GM21390 (cell line): ENCODE results near the gene DDX20.
"Not testable (repeated sequence)": the region's sequence is repeated elsewhere in the genome, so short reads cannot be mapped to it uniquely, and the experiment has no call there.

Experiments
- ATAC-seq: cut with Tn5 transposase; IDR thresholded peaks from one replicate; pipeline ENCODE4 v1.9.1; 2021; ENCODE audit not compliant: unreplicated experiment

The DDX20 gene

DNA sequence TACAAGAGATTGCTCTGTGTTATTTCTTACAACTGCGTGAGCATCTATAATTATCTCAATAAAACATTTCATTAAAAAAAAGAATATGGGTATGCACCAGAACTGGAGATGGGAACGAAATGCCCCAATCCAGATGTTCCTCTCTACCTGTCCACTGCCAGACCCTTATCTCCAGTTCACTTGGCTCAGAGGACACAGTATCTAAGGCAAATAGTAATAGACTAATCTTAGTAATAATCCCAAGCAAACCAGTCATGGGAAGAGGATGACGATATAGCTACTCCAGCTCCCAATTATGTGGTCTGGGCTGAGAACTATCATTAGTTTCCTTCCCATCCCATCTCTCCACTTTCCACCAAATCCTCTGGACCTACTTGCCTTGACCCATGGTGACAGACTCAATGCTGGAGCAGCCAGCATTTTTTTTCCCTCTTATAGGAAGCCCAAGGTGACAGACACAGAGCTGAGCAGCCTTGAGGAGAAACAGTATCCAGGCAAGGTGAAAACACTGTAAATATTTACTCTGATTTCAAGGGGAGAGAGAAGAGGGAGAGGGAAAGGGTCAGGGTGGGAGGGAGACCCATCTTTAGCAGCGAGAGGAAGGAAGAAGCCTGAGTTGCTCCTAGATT is 28.7 kb downstream of the DDX20 start:
- no peak for ATAC-seq

DNA sequence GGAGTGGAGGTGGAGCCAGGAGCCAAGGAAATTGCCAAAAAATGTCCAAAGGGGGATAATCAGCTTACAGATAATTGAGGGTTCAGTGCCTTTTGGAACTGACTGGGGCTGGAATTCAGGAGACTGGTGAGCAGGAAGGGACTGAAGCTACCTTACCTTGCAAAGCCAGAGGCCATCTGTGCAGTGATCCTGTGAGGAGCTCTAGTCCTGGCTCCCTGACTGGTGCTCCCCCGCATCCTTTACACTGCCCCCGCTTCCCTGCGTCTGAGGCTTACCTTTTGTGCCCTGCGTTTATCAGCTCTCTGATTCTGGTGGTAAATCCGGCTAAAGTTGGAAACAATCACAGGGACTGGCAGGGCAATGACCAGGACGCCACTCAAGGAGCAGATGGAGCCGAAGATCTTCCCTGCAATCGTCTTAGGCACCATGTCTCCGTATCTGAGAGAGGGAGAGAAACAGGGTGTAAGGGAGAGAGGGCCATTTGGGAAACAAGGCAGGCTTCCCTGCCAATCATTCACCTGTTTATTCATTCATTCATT is 31.0 kb downstream of the DDX20 start:
- no peak for ATAC-seq

DNA sequence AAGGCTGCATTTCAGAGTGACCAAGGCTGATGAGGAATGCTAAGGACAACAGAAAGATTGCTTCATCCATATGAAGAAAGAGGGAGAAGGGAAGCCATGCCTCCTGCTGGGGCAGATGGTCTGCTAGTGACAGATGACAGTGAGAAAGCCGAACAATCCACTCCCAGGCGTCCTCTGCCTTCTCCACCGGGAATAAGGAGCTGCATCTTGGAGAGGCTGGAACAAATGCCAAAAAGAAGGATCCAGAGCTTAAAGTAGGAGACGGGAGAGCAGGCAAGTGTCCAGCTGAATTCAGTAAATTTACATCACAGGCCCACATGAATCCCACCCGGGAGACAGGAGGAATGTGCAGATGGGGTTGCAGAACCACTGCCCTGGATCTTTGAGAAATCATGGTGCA is 33.4 kb downstream of the DDX20 start:
- ATAC-seq, result no peak

DNA sequence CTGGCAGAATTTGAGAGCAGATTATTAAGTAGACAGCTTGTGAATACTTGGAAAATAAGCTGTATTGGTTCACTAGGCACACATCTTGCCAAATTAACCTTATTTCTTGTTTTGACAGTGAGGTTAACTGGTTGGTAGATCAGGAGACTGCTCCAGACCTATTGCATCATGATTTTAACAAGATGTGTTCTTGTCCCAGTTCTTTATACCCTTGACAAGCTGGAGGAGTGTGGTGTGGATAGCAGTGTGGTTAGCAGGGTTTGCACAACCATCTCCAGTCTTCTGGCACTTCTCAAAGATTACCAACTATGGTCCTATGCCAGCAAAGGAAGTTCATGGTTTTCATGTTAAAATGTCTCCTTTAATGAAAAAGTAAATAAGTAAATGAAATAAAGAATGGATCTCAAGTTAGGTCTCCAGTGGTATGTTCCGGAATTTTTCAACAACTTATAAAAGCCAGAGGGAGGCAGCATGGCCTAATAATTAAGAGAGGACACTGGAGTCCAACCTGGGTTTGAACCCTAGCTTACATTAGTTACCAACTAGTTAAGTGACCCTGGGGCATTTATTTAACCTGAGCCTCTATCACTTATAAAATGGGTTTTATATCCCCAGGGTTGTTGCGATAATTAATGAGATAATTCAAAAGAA is 34.1 kb downstream of the DDX20 start:
- no peak for ATAC-seq

DNA sequence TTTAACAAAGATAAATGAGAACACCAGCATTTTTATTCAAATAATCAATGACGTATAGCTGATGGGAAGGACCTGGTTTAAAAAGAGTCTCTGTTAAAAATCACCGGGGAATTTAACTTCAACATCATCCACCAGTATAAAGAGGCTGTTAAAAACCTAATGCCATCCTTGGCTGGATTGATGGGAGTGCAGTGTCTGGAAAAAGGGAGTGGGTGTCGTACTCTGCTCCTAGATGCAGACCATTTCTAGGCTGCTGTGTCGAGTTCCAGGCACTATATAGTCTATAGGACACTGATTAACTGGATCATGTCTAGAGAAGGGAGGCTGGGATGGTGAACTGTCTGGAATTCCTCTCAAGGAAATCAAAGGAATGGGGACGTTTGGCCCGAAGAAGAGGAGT is 36.1 kb downstream of the DDX20 start:
- ATAC-seq, result no peak

DNA sequence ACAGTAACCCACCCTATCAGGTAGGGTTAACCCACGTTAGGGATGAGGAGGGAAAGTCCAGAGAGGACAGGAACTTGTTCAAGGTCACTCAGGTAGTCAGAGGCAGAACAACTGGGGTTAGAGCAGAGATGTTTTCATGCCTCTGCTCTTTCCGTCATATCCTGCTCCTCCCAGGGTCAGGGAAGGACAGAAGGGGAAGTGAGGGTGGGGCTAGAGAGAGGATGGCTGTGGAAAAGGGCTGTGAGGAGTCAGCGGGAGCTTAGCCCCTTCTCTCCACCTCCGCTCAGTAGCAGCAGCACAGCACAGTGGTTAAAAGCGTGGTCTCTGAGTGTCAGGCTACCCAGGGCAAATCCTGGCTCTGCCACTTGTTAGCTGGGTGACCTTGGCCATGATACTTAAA is 36.5 kb downstream of the DDX20 start:
- no peak for ATAC-seq

DNA sequence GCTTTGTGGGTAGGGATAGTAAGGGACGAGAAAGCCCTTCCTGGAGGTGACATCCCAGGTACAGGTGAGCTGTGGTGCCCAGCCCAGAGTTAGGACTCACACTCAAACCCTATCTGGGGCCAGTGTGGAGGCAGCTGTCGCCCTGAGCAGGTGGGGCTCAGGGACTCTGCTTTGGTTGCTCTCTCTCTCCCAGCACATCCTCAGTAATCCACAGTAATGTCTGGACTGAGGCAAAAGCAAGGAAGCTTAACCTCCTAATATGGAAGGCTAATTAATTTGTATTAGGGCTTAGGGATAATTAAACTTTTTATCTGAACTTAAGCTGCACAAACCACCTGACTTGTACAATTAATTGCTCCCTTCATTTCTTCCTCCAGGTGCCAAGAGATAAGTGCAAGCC is 38.2 kb downstream of the DDX20 start:
- no peak for ATAC-seq

DNA sequence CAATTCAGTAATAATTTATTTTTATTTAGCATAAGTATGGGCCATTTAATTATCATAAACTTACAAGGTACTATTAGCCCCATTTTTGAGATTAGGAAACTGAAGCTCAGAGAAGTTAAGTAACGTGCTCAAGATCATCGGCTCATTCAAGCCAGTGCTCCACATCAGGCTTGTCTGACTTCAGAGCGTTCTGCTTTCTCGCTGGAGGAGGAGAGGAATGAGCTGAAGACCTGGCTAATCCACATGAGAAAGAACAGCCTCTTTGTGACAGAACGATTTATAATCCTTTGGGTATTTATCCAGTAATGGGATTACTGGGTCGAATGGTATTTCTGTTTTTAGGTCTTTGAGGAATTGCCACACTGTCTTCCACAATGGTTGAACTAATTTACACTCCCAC is 39.7 kb downstream of the DDX20 start:
- no peak for ATAC-seq

DNA sequence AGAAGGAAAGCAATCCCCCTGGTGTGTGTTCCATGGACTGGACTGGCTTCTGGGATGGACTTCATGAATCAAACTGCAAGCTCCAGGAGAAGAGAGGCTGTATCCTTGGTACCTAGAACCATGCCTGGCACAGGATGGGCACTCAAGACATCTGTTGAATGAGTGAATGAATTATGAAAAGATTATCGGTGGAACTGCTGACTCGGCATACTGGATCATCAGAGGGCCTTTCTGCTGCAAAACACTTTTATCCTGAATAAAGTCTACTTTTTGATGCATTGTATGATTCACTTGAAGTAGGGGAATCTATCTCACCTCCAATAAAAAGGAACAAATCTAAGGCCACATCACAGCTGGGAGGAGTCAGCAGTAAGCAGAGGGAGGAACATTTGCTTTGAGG is 42.9 kb downstream of the DDX20 start:
- no peak for ATAC-seq

DNA sequence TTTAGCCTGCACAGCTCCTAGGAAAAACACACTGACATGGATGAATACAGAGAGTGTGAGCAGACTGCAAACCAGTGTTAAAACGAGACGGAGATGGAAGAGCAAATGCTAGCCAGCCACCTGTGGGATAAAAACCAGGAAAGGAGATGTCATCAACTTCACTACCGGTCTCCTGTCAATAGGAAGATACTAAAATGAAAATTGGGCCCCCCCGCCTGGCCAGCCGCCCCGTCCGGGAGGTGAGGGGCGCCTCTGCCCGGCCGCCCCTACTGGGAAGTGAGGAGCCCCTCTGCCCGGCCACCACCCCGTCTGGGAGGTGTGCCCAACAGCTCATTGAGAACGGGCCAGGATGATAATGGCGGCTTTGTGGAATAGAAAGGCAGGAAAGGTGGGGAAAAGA is 44.0 kb downstream of the DDX20 start:
- not testable (repeated sequence) for ATAC-seq

DNA sequence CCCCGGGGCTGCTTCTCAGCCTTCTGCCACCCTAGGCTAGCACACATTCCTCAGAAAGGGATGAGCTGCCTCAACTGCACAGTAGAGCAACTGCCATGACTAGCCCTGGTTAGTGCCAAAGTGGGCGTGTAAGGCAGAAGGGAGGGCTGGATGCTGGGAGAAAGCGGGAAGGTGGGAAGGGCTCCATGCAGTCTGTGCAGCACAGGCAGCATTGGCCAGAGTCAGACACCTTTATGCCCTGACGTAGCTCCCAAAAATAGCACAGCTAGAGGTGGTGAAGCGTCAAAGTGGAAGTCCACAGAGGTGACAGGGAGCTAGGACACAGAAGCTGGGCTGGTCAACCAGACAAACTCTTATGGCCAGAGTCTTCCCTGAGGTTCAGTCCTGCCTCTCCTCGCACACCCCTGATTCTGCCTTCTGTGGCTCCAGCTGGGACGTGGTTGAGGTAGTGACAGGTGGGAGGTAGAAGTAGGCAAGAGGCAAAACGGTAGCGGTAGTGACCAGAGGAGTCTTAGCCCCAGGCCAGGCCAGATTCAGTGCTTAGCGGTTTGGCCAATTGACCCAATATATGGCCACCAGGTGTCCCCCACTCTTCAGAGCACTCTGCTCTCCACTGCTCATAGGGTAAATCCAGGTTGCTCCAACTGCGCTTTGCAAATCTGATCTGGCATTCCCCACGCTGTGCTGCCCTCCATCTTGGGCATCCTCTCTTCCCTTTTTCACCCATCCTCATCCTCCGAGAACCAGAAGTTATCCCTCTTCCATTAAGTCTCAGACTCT is 45.6 kb downstream of the DDX20 start:
- no peak for ATAC-seq

DNA sequence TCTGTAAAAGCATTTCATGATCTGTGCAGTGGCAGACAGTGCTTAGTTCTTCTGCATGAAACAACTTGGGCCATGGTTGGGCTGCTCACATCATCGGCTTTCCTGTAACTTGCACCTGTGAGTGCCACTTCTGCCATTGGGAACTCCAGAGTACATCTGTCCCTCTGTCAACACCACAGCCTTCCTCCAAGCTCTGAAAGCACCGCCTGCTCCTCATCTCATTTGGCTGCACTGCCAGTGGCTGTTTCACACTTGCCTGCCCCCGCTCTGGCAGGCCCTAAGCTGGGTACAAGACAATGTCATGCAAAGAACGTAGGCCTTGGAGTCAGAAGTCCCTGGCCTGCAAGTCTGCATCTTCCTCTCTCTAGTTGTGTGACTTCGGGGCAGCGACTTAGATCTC is 46.4 kb downstream of the DDX20 start:
- ATAC-seq, result no peak

DNA sequence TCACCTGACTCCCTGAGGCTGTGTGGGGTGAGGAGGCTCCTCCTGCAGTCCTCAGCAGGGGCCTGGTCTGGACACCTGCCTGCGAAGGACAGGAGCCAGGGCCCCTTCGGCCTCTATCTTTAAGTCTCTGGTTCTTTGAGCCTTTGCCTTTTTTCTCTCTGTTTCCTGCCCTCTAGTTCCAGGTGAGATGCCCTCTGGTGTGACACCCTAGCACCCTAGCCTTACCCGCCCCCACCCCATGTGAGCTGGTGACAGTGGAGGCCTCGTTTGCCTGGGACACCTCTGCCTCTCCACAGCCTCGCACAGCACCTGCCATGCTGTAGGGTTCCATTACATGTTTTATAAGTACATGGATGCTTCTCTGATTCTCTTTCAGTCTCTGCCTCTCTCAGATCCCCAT is 47.3 kb downstream of the DDX20 start:
- no peak for ATAC-seq

DNA sequence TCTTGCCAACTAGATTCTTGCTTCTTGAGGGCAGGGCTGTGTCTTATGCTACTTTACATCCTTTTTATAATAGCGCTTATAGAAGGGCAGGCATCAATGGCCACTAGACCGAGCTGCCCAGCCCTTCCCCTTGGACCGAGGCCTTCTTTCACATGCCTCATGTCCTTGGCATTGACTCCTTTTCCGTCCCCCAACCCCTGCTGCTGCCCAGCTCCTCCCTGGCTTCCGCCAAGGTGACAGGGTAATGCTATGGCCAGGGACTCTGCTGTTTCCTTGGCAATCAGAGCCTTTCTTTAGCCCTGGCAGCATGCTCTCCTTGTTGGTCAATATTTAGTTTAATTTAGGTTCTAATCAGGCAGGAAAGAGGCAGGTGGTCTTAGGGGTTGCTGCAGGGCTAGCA is 48.2 kb downstream of the DDX20 start:
- ATAC-seq, result no peak

DNA sequence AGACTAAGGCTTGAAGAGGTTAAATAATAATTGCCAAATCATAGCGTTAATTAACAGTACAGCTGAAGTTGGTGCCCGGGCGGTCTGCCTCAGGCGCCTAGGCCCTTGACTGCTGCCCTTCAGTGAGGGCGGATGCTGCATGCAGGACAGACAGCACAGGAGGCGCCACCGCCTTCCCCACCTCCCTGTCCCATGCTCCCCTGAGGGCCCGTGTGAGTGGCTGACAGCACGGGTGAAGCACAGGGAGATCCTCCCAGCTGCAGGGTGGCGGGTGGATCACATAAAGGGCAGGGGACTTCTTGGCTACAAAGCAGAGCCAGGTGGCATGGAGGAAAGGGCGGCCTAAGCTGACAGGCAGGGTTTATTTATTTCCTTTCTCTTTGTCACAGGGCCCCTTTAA is 49.1 kb downstream of the DDX20 start:
- ATAC-seq, result no peak

DNA sequence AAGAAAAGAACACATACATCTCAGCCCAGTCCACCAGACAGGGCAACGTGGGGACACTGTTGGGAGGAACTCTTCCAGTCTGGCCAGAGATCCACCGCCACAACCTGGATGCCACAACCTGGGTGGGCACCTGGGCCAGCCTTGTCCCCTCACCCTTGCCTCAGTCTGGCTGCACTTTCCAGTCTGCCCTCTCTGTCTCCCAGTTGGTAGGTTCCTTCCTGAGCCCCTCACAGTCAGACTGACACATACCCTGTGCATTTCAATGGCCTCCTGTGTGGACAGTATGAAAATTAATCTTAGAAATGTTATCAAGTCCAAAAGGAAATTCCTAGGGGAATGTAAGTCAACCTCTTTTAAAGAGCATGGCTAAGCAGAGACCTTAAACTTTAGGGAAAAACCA is 49.5 kb downstream of the DDX20 start:
- ATAC-seq, result no peak

DNA sequence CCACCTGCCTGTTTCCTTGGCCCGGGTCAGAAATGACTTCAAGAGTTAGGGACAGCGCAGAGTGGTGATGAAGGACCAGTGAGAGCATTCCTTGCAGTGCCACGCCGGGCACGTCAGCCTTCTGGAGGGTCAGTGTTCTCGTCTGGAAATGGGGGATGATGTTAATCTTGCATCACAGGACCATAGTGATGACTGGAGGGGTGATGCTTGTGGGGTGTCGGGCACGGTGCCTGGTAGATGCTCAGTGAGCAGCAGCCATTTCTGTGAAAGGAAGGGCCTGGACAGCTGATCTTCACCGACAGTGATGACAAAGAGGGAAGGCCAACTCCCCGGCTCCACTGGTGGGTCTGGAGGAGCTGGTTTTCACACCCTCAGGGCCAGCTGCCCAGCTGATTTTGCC is 56.2 kb downstream of the DDX20 start:
- ATAC-seq, result no peak

DNA sequence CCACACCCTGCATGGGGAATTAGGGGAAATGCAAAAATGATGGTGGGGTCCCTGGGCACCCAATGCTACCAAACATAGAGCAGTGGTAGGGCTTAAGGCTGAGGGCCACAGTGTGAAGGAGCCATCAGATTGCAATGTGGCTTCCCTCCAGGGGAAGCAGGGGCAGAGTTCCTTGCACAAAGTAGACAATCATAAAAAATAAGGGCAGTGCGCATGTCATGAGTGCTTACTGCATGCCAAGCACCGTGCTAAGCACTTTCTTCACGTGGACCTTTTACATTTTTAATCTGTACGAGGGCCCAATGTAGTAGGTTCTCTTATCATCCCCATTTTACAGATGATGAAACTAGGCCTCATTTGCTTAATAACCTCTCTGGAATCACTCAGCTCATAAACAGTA is 56.6 kb downstream of the DDX20 start:
- ATAC-seq, result no peak

DNA sequence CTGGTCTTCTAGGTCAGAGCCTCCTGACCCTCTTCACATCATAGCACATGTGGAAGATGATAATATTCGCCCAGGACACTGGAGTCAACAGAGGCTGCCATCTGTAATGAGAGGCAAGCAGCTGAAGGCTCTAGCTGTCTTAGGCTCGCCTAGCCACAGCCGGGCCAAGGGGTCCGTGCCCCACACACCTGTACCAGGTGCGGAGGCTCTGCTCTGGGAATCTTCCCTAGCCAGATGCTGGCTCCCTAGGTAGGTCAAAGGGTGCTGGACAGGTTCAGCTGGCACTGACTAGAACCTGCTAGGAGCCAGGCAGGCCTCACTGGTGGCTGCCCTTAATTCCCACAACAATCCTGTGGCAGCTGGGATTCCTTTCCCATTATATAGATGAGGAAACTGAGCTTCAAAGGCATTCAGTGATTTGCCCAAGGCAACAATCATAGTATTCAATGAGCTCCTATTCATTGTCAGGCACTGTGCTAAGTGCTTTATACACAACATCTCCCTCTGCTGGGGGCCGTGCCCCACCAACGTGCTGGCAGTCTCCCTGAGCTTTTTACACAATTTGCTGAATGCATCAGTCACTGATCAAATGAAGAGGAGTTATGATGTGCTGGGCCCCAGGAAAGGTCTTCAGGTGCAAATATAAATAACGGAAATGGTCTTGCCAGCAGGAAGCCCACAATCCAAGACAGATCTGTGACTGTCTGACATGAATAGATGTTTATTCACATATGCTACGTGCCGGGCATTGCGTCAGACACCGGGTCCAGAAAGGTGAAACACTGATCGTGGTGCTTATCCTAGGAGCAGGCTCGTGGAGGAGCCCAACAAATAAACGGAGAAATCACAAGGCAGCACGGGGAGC is 58.0 kb downstream of the DDX20 start:
- no peak for ATAC-seq

DNA sequence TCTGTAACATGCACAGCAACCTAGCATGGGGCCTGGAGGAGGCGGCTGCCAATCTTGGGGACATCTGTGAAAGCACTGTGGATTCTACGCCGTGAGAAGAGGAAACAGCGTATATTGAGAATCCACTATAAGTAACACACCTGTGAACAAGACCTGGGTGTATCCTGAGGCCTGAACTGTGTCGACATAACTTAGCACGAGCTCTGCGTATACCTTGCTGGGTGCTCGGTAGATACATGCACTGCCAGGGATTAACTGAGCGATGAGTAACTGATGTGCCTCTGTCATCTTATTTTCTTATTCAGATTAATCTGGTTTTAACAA is 58.6 kb downstream of the DDX20 start:
- ATAC-seq, result no peak

DNA sequence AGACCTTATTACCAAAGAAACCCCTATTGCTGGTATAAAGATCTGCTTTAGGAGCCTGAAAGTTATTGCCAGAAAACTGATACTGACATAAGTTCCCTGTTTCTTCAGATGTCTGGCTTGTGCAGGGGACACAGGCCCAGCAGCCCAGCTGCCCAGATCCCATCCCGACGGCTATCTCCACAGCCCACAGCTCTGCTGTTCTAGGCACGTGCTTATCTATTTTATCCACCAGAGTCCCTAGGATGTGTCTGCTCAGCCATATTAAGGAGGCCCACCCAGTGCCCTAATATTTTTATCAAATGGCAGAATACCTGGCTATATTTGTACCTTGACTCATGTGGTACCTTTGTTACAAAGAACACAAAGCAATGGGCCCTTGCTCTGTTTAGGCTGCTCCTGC is 58.9 kb downstream of the DDX20 start:
- no peak for ATAC-seq
